HEK293 (cell line): ENCODE results near the gene ANKRD40.
"Not testable (repeated sequence)": the region's sequence is repeated elsewhere in the genome, so short reads cannot be mapped to it uniquely, and the experiment has no call there.

Experiments used
- CTCF ChIA-PET: fragments of 350-600 bp; formaldehyde crosslinking; extraction: SDS; loops from one replicate; lab custom pipeline; 2021; ENCODE audit warnings: antibody characterized with exemption; lab: Yijun Ruan, JAX
- POLR2A ChIA-PET: fragments of 300-600 bp; formaldehyde crosslinking; extraction: SDS; loops from one replicate; lab custom pipeline; 2020; ENCODE audit warnings: antibody characterized with exemption, inconsistent platforms; lab: Yijun Ruan, JAX
- H3K27ac ChIP-seq: fragments of 200-500 bp; sonication (Bioruptor generic); 2 replicates; pipeline ENCODE4 v1.5.1; 2014; ENCODE audit warnings: low read depth, low read length, control low read depth, inconsistent platforms; ENCODE audit errors: extremely low read depth
- H3K36me3 ChIP-seq, 2 experiments: fragments of 200-500 bp in 1 of 2; sonication (Bioruptor generic) in 1 of 2; 1 replicate in 1 of 2; 2 replicates in 1 of 2; pipeline ENCODE4 v1.5.1; 2014 to 2017; ENCODE audit warnings: inconsistent platforms in 2 of 2, low read length in 2 of 2; ENCODE audit not compliant: control insufficient read depth in 2 of 2, insufficient read depth in 1 of 2
- H3K4me1 ChIP-seq: fragments of 200-500 bp; sonication (Bioruptor generic); 2 replicates; pipeline ENCODE4 v1.5.1; 2014; ENCODE audit warnings: mild to moderate bottlenecking, low read length, inconsistent platforms; ENCODE audit not compliant: control insufficient read depth, insufficient read depth
- H3K4me3 ChIP-seq: 2 replicates; pipeline ENCODE4 v1.5.1; 2011; ENCODE audit warnings: low read depth, mild to moderate bottlenecking, control low read depth, low read length, moderate library complexity
- H3K9me3 ChIP-seq: fragments of 200-500 bp; sonication (Bioruptor generic); 2 replicates; pipeline ENCODE4 v1.5.1; 2014; ENCODE audit warnings: low read depth, low read length, inconsistent platforms; ENCODE audit not compliant: control insufficient read depth, insufficient read depth
- ELK4 ChIP-seq: IDR thresholded peaks from 2 replicates; pipeline ENCODE4 v1.6.1; 2011; ENCODE audit warnings: mild to moderate bottlenecking, low read depth, low read length, borderline replicate concordance
- PRDM10 ChIP-seq: fragments of 450-650 bp; formaldehyde crosslinking; IDR thresholded peaks from 2 replicates; pipeline ENCODE4 v1.5.1; 2016; ENCODE audit warnings: missing biosample characterization, missing genetic modification characterization
- SALL2 ChIP-seq: fragments of 450-650 bp; formaldehyde crosslinking; IDR thresholded peaks from 2 replicates; pipeline ENCODE4 v1.5.0; 2017; ENCODE audit warnings: missing biosample characterization, mild to moderate bottlenecking, missing genetic modification characterization, borderline replicate concordance
- YY2 ChIP-seq: fragments of 450-650 bp; formaldehyde crosslinking; IDR thresholded peaks from 2 replicates; pipeline ENCODE4 v1.5.1; 2016; ENCODE audit warnings: missing biosample characterization, missing genetic modification characterization
- ZBTB17 ChIP-seq: fragments of 450-650 bp; formaldehyde crosslinking; IDR thresholded peaks from 2 replicates; pipeline ENCODE4 v1.5.1; 2016; ENCODE audit warnings: missing biosample characterization, missing genetic modification characterization
- ZBTB21 ChIP-seq: fragments of 450-650 bp; formaldehyde crosslinking; IDR thresholded peaks from 2 replicates; pipeline ENCODE4 v1.5.1; 2017; ENCODE audit warnings: missing biosample characterization, missing genetic modification characterization
- ZNF121 ChIP-seq: fragments of 450-650 bp; formaldehyde crosslinking; IDR thresholded peaks from 2 replicates; pipeline ENCODE4 v1.5.1; 2016; ENCODE audit warnings: missing biosample characterization, missing genetic modification characterization
- ZNF16 ChIP-seq: fragments of 450-650 bp; formaldehyde crosslinking; IDR thresholded peaks from 2 replicates; pipeline ENCODE4 v1.5.1; 2016; ENCODE audit warnings: low read depth, missing biosample characterization, missing genetic modification characterization
- ZNF184 ChIP-seq: fragments of 450-650 bp; IDR thresholded peaks from 2 replicates; pipeline ENCODE4 v1.5.1; 2018; ENCODE audit warnings: missing biosample characterization, mild to moderate bottlenecking, missing genetic modification characterization
- ZNF2 ChIP-seq: fragments of 450-650 bp; formaldehyde crosslinking; IDR thresholded peaks from 2 replicates; pipeline ENCODE4 v1.5.1; 2016; ENCODE audit warnings: missing biosample characterization, missing genetic modification characterization
- ZNF23 ChIP-seq: fragments of 450-650 bp; formaldehyde crosslinking; IDR thresholded peaks from 2 replicates; pipeline ENCODE4 v1.5.1; 2016; ENCODE audit warnings: missing biosample characterization, missing genetic modification characterization, borderline replicate concordance
- ZNF549 ChIP-seq: fragments of 450-650 bp; IDR thresholded peaks from 2 replicates; pipeline ENCODE4 v1.5.1; 2018; ENCODE audit warnings: missing biosample characterization, missing genetic modification characterization, mild to moderate bottlenecking, inconsistent platforms, moderate library complexity
- ZNF558 ChIP-seq: fragments of 450-650 bp; formaldehyde crosslinking; IDR thresholded peaks from 2 replicates; pipeline ENCODE4 v1.5.1; 2016; ENCODE audit warnings: missing biosample characterization, missing genetic modification characterization
- ZNF626 ChIP-seq: fragments of 450-650 bp; sonication (Bioruptor Pico); formaldehyde crosslinking; IDR thresholded peaks from 2 replicates; pipeline ENCODE4 v1.5.1; 2018; ENCODE audit warnings: missing biosample characterization, missing genetic modification characterization, inconsistent platforms
- ZNF664 ChIP-seq: fragments of 450-650 bp; formaldehyde crosslinking; IDR thresholded peaks from 2 replicates; pipeline ENCODE4 v1.5.1; 2016; ENCODE audit warnings: missing biosample characterization, missing genetic modification characterization
- ZNF785 ChIP-seq: fragments of 450-650 bp; formaldehyde crosslinking; IDR thresholded peaks from 2 replicates; pipeline ENCODE4 v1.5.1; 2016; ENCODE audit warnings: missing biosample characterization, missing genetic modification characterization
- TF ChIP-seq, protein P1 (sequence below): fragments of 450-650 bp; formaldehyde crosslinking; IDR thresholded peaks from 2 replicates; pipeline ENCODE4 v1.5.1; 2016; ENCODE audit warnings: missing biosample characterization, missing genetic modification characterization, low read depth

Gene ANKRD40

DNA sequence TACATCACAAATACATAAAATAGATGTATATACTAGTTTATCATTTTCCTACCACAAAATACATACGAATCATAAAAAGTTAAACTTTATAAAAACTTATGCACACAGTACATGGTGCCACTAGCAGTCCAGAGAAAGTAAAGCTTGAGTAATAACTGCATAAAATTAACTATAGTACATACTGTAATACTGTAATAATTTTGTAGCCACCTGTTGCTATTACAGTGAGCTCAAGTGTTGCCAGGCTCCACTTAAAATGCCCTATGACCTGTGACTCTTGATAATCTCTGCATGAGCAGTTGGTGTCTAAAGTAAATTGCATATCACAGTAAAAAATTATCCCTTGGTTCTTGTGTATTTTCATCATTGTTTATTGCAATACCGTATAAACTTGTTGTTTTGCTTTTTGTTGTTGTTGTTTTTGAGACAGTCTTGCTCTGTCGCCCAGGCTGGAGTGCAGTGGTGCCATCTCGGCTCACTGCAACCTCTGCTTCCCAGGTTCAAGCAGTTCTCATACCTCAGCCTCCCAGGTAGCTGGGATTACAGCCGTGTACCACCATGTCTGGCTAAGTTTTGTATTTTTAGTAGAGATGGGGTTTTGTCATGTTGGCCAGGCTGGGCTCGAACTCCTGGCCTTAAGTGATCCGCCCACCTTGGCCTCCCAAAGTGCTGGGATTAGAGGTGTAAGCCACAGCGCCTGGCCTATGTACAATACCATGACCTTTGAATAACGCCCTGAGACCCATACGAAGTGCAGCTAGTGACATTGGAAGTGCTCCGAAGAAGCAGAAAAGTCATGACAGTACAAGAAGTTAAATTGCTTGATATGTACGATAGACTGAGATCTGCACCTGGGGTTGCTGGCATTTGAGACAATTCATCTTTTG is 18.3 kb upstream of the ANKRD40 start (continued):
- TF ChIP-seq ELK4 = no peak
- no peak for TF ChIP-seq YY2 (tag by site-specific recombination)
- TF ChIP-seq ZNF16 = no peak
- no peak for TF ChIP-seq PRDM10 (tag by site-specific recombination)
- TF ChIP-seq ZNF23 = no peak
- no peak for TF ChIP-seq ZNF549 (tag by site-specific recombination)
- TF ChIP-seq ZBTB17 = no peak
- no peak for TF ChIP-seq ZNF664 (tag by site-specific recombination)
- TF ChIP-seq ZNF626 (tag by site-specific recombination) = no peak
- no peak for TF ChIP-seq ZNF184 (tag by site-specific recombination)
- TF ChIP-seq ZBTB21 (tag by site-specific recombination) = no peak
- no peak for TF ChIP-seq ZNF785 (tag by site-specific recombination)
- TF ChIP-seq ZNF558 (tag by site-specific recombination) = no peak
- no peak for TF ChIP-seq SALL2 (tag by site-specific recombination)
- TF ChIP-seq, protein P1, sequence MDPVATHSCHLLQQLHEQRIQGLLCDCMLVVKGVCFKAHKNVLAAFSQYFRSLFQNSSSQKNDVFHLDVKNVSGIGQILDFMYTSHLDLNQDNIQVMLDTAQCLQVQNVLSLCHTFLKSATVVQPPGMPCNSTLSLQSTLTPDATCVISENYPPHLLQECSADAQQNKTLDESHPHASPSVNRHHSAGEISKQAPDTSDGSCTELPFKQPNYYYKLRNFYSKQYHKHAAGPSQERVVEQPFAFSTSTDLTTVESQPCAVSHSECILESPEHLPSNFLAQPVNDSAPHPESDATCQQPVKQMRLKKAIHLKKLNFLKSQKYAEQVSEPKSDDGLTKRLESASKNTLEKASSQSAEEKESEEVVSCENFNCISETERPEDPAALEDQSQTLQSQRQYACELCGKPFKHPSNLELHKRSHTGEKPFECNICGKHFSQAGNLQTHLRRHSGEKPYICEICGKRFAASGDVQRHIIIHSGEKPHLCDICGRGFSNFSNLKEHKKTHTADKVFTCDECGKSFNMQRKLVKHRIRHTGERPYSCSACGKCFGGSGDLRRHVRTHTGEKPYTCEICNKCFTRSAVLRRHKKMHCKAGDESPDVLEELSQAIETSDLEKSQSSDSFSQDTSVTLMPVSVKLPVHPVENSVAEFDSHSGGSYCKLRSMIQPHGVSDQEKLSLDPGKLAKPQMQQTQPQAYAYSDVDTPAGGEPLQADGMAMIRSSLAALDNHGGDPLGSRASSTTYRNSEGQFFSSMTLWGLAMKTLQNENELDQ (tag by site-specific recombination) = no peak
- TF ChIP-seq ZNF2 (tag by site-specific recombination) = peak; percentile 89

- not testable (repeated sequence) for H3K4me3 ChIP-seq, H3K9me3 ChIP-seq, H3K27ac ChIP-seq
- H3K4me1 ChIP-seq = peaks cover 48% of the 10 kb centered on the region
- H3K36me3 ChIP-seq = peaks cover 12 to 16% of the 10 kb centered on the region in 2 experiments
- TF ChIP-seq ZNF121 = peak; percentile 65; the same call in 1 of the 2 replicates
- POLR2A ChIA-PET = interaction anchor here (0.7 kb wide), 1 partner anchor 293 kb away, joined by 3 read pairs; no protein-coding TSS in a partner anchor
- CTCF ChIA-PET = interaction anchor here (0.6 to 0.7 kb wide), 2 partner anchors 239 to 504 kb away, joined by 3 to 4 read pairs; no protein-coding TSS in a partner anchor
These were observed 16.9 kb upstream of the ANKRD40 start for GRCh38 chr17:50724622-50725021.
